Measurements from ENCODE around the gene ZNHIT3.
"Not testable (repeated sequence)": the region's sequence is repeated elsewhere in the genome, so short reads cannot be mapped to it uniquely, and the experiment has no call there.

Gene ZNHIT3

GRCh38 chr17:36486204-36487194, at the start of gene ZNHIT3:
Gene ZNHIT3, plus strand, starts transcription at chr17:36486681. Its CDS starts 19 bp downstream, at chr17:36486700.
- peak; percentile 81 for DNase-seq (ENCODE audit: low read depth)

GRCh38 chr17:36441792-36442191, 44.7 kb upstream of the ZNHIT3 start:
- DNase-seq (ENCODE audit: low read depth), result not testable (repeated sequence)

GRCh38 chr17:36443777-36444176, 42.7 kb upstream of the ZNHIT3 start:
- DNase-seq (ENCODE audit: low read depth), result no peak

- DNase-seq (ENCODE audit: low read depth), result not testable (repeated sequence)
Measured at GRCh38 chr17:36449997-36450396, 36.5 kb upstream of the ZNHIT3 start.

- DNase-seq (ENCODE audit: low read depth), result not testable (repeated sequence)
Measured at GRCh38 chr17:36452888-36453287, 33.6 kb upstream of the ZNHIT3 start.

- not testable (repeated sequence) for DNase-seq (ENCODE audit: low read depth)
Measured at GRCh38 chr17:36457701-36458100, 28.8 kb upstream of the ZNHIT3 start.

- DNase-seq (ENCODE audit: low read depth), result no peak
Measured at GRCh38 chr17:36459045-36459444, 27.4 kb upstream of the ZNHIT3 start.

- no peak for DNase-seq (ENCODE audit: low read depth)
Measured at GRCh38 chr17:36459601-36460000, 26.9 kb upstream of the ZNHIT3 start.

- DNase-seq (ENCODE audit: low read depth), result no peak
Measured at GRCh38 chr17:36460265-36460937, 26.1 kb upstream of the ZNHIT3 start.

- DNase-seq (ENCODE audit: low read depth), result no peak
Measured at GRCh38 chr17:36461330-36462110, 25.0 kb upstream of the ZNHIT3 start.

GRCh38 chr17:36463916-36464764, 22.3 kb upstream of the ZNHIT3 start:
- DNase-seq (ENCODE audit: low read depth), result no peak

- DNase-seq (ENCODE audit: low read depth), result no peak
Measured at GRCh38 chr17:36464765-36465088, 21.8 kb upstream of the ZNHIT3 start.

- no peak for DNase-seq (ENCODE audit: low read depth)
Measured at GRCh38 chr17:36468903-36469635, 17.4 kb upstream of the ZNHIT3 start.

GRCh38 chr17:36469733-36470132, 16.7 kb upstream of the ZNHIT3 start:
- DNase-seq (ENCODE audit: low read depth), result no peak

- DNase-seq (ENCODE audit: low read depth), result no peak
Measured at GRCh38 chr17:36470499-36470898, 16.0 kb upstream of the ZNHIT3 start.

GRCh38 chr17:36474571-36474970, 11.9 kb upstream of the ZNHIT3 start:
- DNase-seq (ENCODE audit: low read depth), result no peak

- DNase-seq (ENCODE audit: low read depth), result no peak
Measured at GRCh38 chr17:36475346-36475970, 11.0 kb upstream of the ZNHIT3 start.

- no peak for DNase-seq (ENCODE audit: low read depth)
Measured at GRCh38 chr17:36481829-36482228, 4.7 kb upstream of the ZNHIT3 start.

GRCh38 chr17:36482611-36483504, 3.6 kb upstream of the ZNHIT3 start:
- peak; percentile 66 for DNase-seq (ENCODE audit: low read depth)

Measured in activated gamma-delta T cell treated with anti-CD3 and anti-CD28 coated beads, Interleukin-2, amount 50 U/mL, for 16 hours (primary cell).